Stimulated activated CD4-positive, alpha-beta T cell treated with anti-CD3 and anti-CD28 coated beads, Interleukin-4, amount 100 ng/mL, for 24 hours (primary cell): ENCODE results near the gene SERAC1.
"Not testable (repeated sequence)": the region's sequence is repeated elsewhere in the genome, so short reads cannot be mapped to it uniquely, and the experiment has no call there.

Source experiments
- DNase-seq: peaks from one replicate; pipeline ENCODE4 v3.0.0-alpha.2; 2020

Gene SERAC1

GRCh38 chr6:158168040-158168289 lies at the start of gene SERAC1:
Gene SERAC1, minus strand, starts transcription at chr6:158168262. Its CDS starts 9,899 bp downstream, at chr6:158158363.
- DNase-seq = no peak

GRCh38 chr6:158213925-158214674 lies 46.0 kb upstream of the SERAC1 start:
- DNase-seq = peak; percentile 61

- DNase-seq = peak; percentile 22
Observed at GRCh38 chr6:158211273-158212055, 43.4 kb upstream of the SERAC1 start.

- not testable (repeated sequence) for DNase-seq
Observed at GRCh38 chr6:158209582-158210333, 41.7 kb upstream of the SERAC1 start.

GRCh38 chr6:158208226-158209030 lies 40.4 kb upstream of the SERAC1 start:
- DNase-seq = not testable (repeated sequence)

- DNase-seq = peak; percentile 56
Observed at GRCh38 chr6:158207422-158207788, 39.3 kb upstream of the SERAC1 start.

GRCh38 chr6:158206740-158207421 lies 38.8 kb upstream of the SERAC1 start:
- no peak for DNase-seq

- DNase-seq = no peak
Observed at GRCh38 chr6:158205169-158205944, 37.3 kb upstream of the SERAC1 start.

- no peak for DNase-seq
Observed at GRCh38 chr6:158198461-158198860, 30.4 kb upstream of the SERAC1 start.

- no peak for DNase-seq
Observed at GRCh38 chr6:158194487-158195280, 26.6 kb upstream of the SERAC1 start.

- no peak for DNase-seq
Observed at GRCh38 chr6:158191761-158192160, 23.7 kb upstream of the SERAC1 start.

GRCh38 chr6:158191032-158191431 lies 23.0 kb upstream of the SERAC1 start:
- no peak for DNase-seq

GRCh38 chr6:158188591-158188990 lies 20.5 kb upstream of the SERAC1 start:
- no peak for DNase-seq

- no peak for DNase-seq
Observed at GRCh38 chr6:158185729-158186456, 17.8 kb upstream of the SERAC1 start.

GRCh38 chr6:158184608-158185007 lies 16.5 kb upstream of the SERAC1 start:
- no peak for DNase-seq

- not testable (repeated sequence) for DNase-seq
Observed at GRCh38 chr6:158183174-158183972, 15.3 kb upstream of the SERAC1 start.

- DNase-seq = not testable (repeated sequence)
Observed at GRCh38 chr6:158177712-158178111, 9.7 kb upstream of the SERAC1 start.

GRCh38 chr6:158175111-158175510 lies 7.0 kb upstream of the SERAC1 start:
- no peak for DNase-seq

- DNase-seq = no peak
Observed at GRCh38 chr6:158174514-158174913, 6.5 kb upstream of the SERAC1 start.
